HG03439 (cell line): Measurements from ENCODE around the gene ME3.
"Not testable (repeated sequence)": the region's sequence is repeated elsewhere in the genome, so short reads cannot be mapped to it uniquely, and the experiment has no call there.

ENCODE experiments used
- ATAC-seq: cut with Tn5 transposase; IDR thresholded peaks from one replicate; pipeline ENCODE4 v1.9.1; 2021; ENCODE audit warnings: mild to moderate bottlenecking, moderate library complexity; ENCODE audit not compliant: unreplicated experiment

Gene ME3

DNA sequence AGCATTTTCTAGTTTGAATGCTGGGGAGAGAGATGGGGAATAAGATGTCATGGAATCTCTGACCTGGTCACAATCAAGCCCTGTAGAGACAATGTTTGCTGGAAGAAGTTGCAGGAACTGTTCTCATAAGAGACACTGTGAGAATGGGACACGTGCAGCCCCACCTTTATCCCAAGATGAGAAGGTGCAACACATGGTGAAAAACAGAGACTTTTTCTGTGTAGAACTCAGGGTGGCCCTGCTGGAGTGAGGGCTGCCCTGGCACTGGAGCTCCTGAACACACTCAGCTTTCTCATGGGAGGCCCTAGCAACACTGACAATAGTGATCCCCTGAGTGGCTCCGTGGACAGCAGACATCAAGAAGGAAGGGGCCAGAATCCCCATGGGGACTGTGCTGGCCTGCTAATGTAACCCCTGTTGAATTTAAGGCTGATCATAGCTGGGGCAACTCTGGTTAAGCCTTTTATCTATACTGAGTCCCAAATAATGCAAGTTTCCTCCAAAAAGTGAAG is 106.6 kb downstream of the ME3 start:
- no peak for ATAC-seq

DNA sequence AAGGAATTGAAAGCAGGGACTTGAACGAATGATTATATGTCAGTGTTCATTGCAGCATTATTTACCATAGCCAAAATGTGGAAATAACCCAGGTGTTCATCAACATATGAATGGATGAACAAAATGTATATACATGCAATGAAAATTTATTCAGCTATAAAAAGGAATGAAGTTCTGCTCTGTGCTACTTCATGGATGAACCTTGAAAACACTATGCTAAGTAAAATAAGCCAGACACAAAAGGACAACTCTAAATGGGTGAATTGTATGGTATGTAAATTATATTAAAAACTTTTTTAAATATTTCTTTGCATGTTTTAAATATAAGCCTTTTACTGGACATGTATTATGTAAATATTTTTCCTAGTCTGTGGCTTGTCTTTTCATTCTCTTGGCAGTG is 107.0 kb downstream of the ME3 start:
- no peak for ATAC-seq

DNA sequence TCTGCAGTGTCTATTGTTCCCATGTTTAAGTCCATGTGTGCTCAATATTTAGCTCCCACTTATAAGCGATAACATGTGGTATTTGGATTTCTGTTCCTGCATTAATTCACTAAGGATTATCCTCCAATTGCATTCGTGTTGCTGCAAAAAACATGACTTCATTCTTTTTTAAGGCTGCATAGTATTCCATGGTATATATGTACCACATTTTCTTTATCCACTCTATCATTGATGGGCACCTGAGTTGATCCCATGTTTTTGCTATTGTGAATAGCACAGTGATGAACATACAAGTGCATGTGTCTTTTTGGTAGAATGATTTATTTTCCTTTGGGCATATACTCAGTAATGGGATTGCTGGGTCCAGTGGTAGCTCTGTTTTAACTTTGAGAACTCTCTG is 109.6 kb downstream of the ME3 start:
- not testable (repeated sequence) for ATAC-seq

- no peak for ATAC-seq
Measured at GRCh38 chr11:86559311-86559945, 113.0 kb downstream of the ME3 start.

DNA sequence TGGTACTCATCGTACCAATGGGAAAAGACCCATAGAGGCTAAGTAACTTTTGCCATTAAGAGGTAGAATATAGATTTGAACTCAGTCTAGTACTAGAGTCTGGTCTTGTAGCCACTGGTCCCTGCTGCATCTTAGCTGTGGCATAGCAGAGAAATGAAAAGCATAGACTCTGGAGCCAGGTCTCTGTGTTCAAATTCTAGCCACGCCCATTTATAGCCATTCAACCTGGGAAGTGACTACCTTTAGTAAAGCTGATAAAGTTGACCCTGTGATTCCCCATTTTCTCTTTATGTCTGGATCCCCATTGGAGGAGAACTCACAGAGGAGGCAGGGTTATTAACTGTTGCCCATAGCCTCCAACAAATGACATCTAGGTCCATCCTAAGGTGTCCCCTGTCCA is 113.6 kb downstream of the ME3 start:
- no peak for ATAC-seq

GRCh38 chr11:86558207-86558606 is 114.2 kb downstream of the ME3 start:
- ATAC-seq: no peak

GRCh38 chr11:86555866-86556265 is 116.5 kb downstream of the ME3 start:
- ATAC-seq: no peak

GRCh38 chr11:86555401-86555800 is 117.0 kb downstream of the ME3 start:
- no peak for ATAC-seq

DNA sequence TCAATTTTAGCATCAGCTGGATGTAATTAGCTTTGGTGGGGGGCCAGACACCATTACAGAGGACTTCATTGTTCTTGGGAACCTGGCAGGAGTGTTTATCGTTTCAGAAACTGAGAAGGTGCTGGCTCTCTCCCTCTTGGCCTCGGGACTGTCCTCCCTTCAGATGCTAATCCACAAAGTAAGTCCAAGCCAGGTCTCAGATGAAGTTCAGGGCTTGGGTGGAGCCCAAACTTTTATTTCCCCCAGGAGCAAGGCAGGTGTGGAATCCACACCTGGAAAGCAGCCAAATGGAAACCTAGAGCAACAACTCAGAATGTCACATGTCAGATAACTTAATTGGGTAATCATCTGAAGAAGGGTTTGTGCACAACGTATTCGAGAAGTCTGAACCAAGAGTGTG is 119.2 kb downstream of the ME3 start:
- no peak for ATAC-seq

- no peak for ATAC-seq
Measured at GRCh38 chr11:86551288-86552092, 120.9 kb downstream of the ME3 start.

- no peak for ATAC-seq
Measured at GRCh38 chr11:86550757-86551156, 121.7 kb downstream of the ME3 start.

DNA sequence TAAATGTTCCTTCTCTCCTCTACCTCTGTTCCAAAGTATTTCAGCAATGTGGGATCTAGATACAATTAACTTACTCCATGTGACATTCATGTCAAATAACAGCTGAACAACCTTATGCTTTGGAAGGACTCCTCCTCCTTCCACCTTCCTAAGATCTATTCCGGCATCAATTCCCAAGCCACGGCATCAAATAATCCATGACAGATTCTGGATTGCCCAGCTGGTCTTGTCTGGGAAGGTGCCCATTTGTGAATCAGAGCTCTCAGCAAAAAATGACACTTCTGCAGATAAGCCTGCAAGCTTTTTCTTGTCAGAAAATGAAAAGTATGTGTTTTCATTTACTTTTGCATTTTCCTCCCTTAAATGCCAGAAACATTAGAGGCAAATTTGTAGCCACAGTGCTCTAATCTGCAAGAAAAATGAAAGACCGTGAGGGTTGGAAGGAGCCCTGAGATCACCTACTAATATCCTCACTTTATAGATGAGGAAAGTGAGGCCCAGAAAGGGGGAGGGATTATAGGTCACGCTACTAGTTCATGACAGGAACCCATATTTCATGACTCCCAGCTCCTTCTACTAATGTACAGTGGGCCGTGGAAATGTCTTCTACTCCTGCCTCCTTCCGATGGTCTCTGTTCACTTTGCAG is 124.0 kb downstream of the ME3 start:
- no peak for ATAC-seq

GRCh38 chr11:86547727-86548126 is 124.7 kb downstream of the ME3 start:
- no peak for ATAC-seq

- not testable (repeated sequence) for ATAC-seq
Measured at GRCh38 chr11:86541299-86541698, 131.1 kb downstream of the ME3 start.

DNA sequence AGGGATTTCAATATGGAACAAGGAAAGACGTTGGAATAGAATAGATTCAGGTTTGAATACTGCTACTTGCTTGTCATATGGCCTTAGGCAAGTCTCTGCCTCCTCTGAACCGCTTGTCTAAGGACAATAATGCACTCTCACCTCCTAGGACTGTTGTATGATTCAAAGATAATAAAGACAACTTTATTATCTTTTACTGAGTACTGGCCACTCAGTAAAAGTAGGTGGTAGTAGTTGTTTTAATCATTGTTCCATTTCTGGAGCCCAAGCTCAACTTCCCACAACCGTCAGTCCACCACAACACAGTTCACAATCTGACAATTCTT is 134.2 kb downstream of the ME3 start:
- ATAC-seq: no peak

GRCh38 chr11:86537541-86538222 is 134.7 kb downstream of the ME3 start:
- no peak for ATAC-seq

DNA sequence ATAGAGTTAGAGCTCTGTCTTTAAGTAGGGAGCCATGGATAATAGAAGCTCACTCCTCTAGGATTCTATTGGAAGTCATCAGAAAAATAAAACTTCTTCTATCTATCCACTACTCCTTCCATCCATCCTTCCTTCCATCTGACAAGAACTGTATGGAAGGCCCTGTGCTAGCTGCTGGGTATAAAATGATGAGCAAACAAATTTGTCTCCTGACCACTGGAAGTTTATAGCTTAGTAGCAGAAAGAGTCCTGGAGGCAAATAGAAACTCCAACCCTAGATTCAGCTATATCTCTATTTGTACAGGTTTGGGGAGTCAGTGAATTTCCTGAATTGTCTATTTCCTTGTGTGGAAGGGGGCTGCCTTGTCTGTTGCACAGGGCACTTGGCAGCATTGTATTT is 136.6 kb downstream of the ME3 start:
- no peak for ATAC-seq

GRCh38 chr11:86524620-86525352 is 147.6 kb downstream of the ME3 start:
- ATAC-seq: no peak

DNA sequence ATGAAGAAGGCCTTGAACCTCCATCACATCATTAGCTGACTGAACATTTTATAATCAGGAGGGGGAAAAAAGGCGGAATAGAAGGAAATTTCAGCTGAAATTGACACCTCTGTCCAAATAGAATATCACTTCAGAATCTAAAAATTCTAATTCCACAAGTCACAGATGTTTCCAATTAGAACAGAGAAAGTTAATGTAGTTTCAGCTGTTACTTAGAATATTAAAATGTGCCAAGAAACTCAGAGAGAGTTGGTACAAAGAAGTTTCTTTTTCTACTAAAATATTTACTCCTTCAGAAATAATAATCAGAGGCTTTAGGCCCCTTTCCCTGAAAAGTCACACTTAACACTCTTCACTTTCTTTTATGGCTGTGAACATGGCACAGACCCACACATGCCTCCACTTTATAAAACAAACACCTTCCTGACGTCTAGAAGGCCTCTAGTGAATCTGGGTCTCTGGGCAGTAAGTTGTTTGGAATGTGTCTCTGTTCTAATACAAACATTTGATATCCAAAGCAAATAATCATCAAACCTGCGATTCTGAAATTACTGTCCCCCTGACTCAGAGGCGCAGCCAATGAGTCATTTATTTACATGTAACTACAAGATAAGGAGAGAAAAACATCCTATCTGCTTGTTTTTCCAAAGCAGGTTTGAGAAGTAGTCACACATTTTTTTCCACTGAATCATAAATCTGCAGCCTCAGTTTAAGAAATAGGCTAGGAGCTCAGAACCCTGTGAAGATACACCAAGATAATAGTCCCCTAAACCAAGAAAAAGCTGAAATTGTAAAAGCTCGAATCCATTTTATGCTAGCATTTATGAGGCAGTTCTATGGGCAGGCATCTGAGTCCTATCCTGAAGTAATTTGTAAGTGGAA is 148.4 kb downstream of the ME3 start:
- ATAC-seq: no peak

DNA sequence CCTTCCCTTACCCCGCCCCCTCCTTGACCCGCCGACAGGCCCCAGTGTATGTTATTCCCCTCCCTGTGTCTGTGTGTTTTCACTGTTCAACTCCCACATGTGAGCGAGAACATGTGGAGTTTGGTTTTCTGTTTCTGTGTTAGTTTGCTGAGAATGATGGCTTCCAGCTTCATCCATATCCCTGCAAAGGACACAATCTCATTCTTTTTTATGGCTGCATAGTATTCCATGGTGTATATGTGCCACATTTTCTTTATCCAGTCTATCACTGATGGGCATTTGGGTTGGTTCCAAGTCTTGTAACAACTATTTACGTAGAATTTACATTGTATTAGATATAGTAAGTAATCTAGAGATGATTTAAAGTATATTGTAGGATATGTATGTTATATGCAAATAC is 149.9 kb downstream of the ME3 start:
- not testable (repeated sequence) for ATAC-seq
